NCI-H82 treated with DMSO at 0.1 percent for 48 hours (cell line): ENCODE data around the gene USP13.
"Not testable (repeated sequence)": the region's sequence is repeated elsewhere in the genome, so short reads cannot be mapped to it uniquely, and the experiment has no call there.

Experiments used
- DNase-seq: peaks from one replicate; lab custom pipeline; 2025; ENCODE audit not compliant: unreplicated experiment; lab: John Stamatoyannopoulos, UW

Gene USP13

DNA sequence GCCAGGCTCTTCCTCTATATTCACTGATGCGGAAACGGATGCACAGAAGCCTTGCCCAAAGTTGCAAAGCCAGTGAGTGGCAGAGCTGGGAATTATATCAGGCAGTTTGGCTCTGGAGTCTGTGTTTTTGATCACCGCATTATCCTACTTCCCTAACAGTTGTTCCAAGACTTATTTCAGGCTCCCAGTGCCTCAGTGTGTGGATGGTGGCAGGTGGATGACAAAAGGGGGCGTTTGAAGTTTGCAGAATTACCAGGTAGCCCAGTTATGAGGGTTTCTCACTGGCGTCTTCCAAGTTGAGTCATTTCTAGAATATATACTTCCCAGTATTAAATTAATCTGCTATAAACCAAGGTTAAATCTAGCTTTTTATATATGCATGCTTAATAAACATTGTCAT is 81.0 kb downstream of the USP13 start:
- no peak for DNase-seq

- DNase-seq = no peak
Observed at GRCh38 chr3:179734497-179735281, 81.8 kb downstream of the USP13 start.

DNA sequence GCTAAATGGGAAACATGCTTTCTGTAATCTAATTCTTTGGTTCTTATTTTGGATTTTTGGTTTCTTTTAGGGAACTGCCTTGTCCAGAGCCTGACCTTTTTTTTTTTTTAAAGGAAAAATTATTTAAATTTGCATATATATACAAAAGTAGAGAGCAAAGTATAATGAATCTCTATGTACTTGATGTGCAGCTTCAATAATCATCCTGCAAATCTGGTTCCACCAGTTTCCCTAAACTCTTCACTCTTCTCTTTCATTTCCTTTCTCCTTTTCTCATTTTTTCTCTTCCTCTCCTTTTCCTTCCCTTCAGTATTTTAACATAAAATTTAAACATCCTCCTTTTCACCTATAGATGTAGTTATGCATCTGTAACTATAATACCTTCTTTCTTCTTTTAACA is 82.5 kb downstream of the USP13 start:
- no peak for DNase-seq

DNA sequence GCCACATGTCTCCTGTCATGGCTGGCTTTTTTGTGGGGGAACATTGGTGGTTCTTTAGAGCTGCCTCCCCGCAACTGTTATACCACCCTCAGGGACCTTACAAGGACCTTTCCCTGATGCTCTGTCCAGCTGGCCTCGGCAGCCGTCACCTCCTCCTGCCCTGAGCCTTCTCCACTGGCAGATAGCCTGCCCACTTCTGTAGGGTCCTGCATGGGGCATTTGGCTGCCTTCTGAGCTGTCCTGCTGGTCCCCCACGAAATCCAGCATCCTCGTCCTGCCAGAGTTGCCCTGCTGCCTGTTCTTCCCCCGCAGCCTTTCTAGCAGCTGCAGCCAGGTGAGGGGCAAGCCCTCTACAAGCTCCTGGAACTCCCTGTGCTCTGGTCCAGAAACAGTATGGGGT is 86.2 kb downstream of the USP13 start:
- no peak for DNase-seq

DNA sequence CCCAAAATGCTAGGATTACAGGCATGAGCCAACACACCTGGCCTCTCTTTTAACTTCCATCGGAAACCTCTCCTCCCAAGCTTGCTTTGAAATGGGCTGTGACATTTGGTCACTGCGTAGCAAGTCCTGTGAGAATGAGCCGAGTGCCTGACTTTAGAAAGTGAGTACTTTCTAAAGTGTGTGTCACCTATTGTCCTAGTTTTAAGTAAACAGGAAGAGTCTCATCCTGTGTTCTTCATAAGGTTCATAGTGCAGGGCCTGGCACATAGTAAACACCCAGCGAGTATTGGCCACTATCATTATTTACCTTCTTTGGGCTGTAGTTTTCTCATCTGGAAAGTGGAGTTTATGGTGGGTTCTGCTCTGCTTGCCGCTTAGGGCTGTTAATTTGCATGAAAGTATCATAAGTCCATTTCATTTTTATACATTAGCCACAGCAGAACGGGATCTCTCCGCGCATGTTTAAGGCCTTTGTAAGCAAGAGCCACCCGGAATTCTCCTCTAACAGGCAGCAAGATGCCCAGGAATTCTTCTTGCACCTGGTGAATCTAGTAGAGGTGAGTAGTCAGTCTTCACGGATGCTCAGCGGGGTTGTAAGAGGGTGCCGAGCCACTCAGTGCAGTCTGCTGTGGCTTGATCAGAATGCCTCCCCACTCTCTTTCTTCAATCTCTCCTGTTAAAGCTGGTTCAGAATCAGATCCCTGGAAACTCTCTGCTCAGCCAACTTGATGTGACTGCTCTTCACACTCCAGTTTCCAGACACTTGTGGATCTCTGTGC is 87.2 kb downstream of the USP13 start:
- no peak for DNase-seq

- no peak for DNase-seq
Observed at GRCh38 chr3:179743913-179744312, 91.1 kb downstream of the USP13 start.

GRCh38 chr3:179744667-179745066 is 91.8 kb downstream of the USP13 start:
- DNase-seq = no peak

DNA sequence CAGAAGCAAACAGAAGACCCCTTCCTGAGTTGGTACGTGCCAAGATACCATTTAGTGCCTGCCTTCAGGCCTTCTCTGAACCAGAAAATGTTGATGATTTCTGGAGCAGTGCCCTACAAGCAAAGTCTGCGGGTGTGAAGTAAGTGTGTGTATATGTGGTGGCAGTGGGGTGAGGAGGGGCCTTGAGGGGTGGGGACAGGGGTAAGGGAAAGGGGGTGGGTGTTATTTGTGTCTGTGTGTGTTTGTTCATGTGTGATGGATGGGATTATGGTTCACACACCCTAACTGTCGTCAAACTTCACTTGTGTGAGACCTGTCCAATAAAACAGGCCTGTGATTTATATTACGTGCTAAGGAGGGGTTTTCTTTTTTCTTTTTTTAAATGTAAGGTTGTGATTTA is 92.2 kb downstream of the USP13 start:
- no peak for DNase-seq

- no peak for DNase-seq
Observed at GRCh38 chr3:179745716-179746115, 92.9 kb downstream of the USP13 start.

DNA sequence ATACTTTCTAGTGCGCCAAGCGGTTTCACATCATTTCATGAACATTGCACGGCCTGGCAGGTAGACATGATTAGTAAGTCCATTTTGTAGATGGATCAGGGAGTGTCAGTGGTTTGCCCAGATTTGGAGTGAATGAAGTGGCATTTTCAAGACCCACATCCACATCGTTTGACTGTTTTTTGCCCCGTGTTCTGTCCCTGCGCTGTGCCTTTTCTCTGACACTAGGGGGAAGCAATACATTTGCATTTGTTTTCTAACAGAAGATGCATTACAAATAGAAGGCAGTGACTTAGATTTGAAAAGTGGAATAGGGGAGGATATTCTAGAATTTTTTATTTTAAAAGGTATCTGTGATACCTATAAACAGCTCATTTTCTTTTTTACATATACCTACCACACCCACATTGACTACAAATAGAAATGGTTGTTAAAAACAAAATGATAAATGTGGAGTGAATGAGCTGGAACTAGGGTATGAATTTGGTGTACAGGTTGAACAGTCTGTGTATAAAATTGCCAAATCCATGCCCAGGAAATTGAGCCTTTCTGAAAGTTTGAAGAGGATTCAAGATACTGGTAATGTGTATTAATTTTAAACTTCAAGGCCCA is 98.0 kb downstream of the USP13 start:
- DNase-seq = peak; percentile 42

DNA sequence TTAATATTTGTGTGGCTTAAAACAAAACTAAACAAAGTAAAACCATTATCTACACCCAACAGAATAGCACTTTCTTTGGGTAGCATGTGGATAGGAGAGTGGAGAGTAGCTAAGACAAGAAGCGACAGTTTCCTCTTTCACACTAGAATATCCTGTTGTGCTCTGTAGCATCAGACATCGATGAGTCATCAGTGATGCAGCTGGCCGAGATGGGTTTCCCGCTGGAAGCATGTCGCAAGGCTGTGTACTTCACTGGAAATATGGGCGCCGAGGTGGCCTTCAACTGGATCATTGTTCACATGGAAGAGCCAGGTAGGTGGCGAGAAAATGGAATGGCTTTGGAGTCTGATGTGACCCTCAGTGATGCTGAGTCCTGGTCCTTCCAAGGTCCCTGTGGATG is 108.1 kb downstream of the USP13 start:
- no peak for DNase-seq

DNA sequence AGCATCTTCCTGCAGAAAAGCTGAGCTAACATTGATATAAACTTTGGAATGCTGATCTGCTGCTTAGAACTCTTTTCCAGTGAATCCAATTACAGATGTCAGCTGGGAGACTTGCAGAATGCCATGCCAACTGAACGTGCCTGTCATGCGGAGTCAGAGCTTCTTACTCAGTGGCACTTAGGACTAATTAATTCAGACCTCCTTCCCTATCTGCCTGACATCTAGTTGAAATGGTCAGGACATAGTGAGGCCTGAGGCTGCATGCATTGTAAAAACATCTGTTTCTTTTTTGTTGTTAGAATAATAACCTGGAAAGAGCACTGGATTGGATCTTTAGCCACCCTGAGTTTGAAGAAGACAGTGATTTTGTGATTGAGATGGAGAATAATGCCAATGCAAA is 112.6 kb downstream of the USP13 start:
- DNase-seq = no peak

DNA sequence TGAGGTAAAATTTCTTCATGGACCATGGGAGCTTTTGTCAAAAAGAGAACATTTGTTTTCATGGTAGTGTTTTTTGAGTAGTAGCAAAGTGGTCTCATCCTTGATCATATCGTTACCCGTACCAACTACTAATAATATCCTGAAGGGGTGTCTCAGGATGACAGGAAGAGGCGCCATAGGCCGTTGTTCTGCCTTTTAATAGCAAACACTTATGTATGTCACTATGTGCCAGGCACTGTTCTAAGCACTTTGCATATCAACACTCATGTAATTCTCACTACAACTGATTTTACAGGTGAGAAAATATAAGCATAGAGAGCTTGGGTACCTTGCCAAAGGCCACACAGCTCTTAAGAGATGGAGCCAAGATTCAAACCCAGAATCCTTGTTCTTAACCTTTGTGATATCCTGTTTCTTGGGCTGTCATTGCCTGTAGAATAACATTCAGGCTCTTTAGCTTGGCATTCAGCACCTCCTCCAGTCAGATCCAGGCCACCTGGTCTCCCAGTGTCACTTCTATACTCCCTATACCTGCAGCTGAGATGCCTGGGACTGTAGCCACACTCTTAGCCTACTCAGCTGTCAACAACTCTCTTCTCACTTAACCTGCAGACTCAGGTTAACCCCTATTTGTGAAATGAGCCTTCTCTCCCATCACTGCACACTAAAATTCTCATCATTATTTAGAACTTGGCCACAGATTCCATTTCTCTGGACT is 113.7 kb downstream of the USP13 start:
- no peak for DNase-seq

GRCh38 chr3:179768080-179768479 is 115.2 kb downstream of the USP13 start:
- DNase-seq = peak; percentile 62

GRCh38 chr3:179769411-179770247 is 116.8 kb downstream of the USP13 start:
- no peak for DNase-seq

GRCh38 chr3:179771797-179772196 is 119.0 kb downstream of the USP13 start:
- no peak for DNase-seq

DNA sequence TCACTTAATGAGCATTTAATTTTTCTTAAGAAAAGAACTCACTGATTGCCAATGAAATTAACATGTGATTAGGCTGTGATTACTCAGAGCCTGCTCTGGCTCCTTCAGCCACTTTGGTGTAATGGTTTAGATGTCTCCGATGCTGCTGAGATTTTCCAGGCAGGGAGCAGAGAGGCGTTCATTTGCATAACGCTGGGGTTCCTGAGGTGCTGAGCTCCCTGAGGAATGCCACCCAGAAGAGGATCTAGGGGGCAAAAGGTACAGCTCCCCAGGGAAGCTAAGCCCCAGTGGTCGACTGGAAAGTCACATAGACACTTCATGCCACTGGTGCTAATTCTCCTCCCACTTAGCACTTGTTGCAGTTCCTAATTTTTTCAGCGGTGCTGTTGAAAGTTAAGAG is 119.5 kb downstream of the USP13 start:
- DNase-seq = no peak

- no peak for DNase-seq
Observed at GRCh38 chr3:179775416-179776122, 122.7 kb downstream of the USP13 start.

- not testable (repeated sequence) for DNase-seq
Observed at GRCh38 chr3:179782841-179783240, 130.0 kb downstream of the USP13 start.

GRCh38 chr3:179788996-179789395 is 136.2 kb downstream of the USP13 start:
- DNase-seq = no peak
